MG63 (cell line): ENCODE data around the gene RHBDF1. TPM values are rescaled to one million over a fixed set of nuclear protein-coding genes. Genes with fewer than 3 reads are reported as not detected.
A peak's percentile ranks its signal among the peaks of the same experiment; 100 is the strongest.

Source experiments
- DNase-seq: peaks from one replicate; pipeline ENCODE4 v3.0.0-alpha.2; 2020
- H3K27me3 ChIP-seq: fragments of 250-450 bp; sonication (Bioruptor Pico); 2 replicates; pipeline ENCODE4 v1.5.1; 2020; ENCODE audit warnings: mild to moderate bottlenecking, moderate library complexity
- H3K36me3 ChIP-seq: fragments of 250-450 bp; sonication (Bioruptor Pico); 2 replicates; pipeline ENCODE4 v1.5.1; 2020; ENCODE audit warnings: mild to moderate bottlenecking, moderate library complexity
- H3K4me3 ChIP-seq: fragments of 250-450 bp; sonication (Bioruptor Pico); 2 replicates; pipeline ENCODE4 v1.5.1; 2020; ENCODE audit warnings: mild to moderate bottlenecking, moderate library complexity
- H3K9me3 ChIP-seq: fragments of 250-450 bp; sonication (Bioruptor Pico); 2 replicates; pipeline ENCODE4 v1.5.1; 2020; ENCODE audit warnings: mild to moderate bottlenecking, moderate library complexity
- total RNA-seq: library from RNA; depleted of rRNA; stranded (reverse); fragments of >200 nt; shearing (Covaris generic); gene quantifications from 2 replicates; pipeline ENCODE4 v1.2.3, GENCODE V29; 2014; ENCODE audit warnings: low replicate concordance

Gene RHBDF1
- total RNA-seq, 1 experiment from 2014 or later, result 12.0 TPM

GRCh38 chr16:100989-101388 is 28.6 kb upstream of the RHBDF1 start:
- Histone ChIP-seq H3K36me3 (peaks cover 55% of the 10 kb centered on the region), H3K4me3 (no peak overlapping the region), H3K27me3 (no peaks in the 10 kb centered on the region), H3K9me3 (no peaks in the 10 kb centered on the region)
- no peak for DNase-seq

DNA sequence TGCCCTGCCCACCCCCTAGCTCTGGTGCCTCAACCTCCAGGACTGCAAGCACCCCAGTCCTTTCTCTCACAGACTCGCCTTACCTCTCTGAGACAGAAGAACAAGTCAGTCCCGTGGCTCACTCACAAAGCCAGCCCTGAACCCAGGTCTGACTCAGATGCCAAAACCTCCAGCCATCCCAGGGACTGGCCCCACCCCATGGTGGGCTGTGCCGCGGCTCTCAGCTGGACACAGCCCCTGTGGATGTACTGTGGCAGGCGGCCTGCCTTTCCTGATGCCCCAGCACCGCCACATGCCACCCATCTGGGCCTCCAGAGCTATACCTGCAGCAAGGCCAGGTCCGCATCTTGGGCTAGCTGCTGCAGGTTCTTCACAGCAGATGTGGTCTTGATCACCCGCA is 25.4 kb upstream of the RHBDF1 start:
- no peaks in the 10 kb centered on the region for H3K27me3 ChIP-seq
- no peaks in the 10 kb centered on the region for H3K9me3 ChIP-seq
- no peak overlapping the region for H3K4me3 ChIP-seq
- H3K36me3 ChIP-seq, result peaks cover 56% of the 10 kb centered on the region
- peak; percentile 38 for DNase-seq

DNA sequence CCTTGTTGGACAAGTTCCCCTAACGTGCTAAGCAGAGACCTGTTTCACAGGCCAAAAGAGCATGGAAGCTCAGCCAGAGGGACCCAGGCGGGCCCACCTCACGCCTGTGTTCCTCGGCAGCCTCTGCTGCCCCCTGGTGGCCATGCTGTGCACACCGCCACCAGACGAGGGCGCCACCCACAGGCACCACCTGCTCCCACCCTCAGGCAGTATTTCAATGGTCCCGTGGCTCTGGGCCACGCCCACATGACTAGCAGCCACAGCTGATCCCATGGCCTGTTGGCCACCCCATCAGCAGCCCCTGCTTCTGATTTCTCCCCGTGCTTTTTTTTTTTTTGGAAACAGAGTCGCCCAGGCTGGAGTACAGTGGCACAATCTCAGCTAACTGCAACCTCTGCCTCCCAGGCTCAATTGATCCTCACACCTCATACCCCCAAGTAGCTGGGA is 24.5 kb upstream of the RHBDF1 start:
- Histone ChIP-seq H3K9me3 (no peaks in the 10 kb centered on the region), H3K27me3 (no peaks in the 10 kb centered on the region), H3K4me3 (no peak overlapping the region), H3K36me3 (peaks cover 60% of the 10 kb centered on the region)
- DNase-seq, result peak; percentile 89

- H3K9me3 ChIP-seq, result no peaks in the 10 kb centered on the region
- no peaks in the 10 kb centered on the region for H3K27me3 ChIP-seq
- no peak overlapping the region for H3K4me3 ChIP-seq
- H3K36me3 ChIP-seq, result peaks cover 75% of the 10 kb centered on the region
- DNase-seq, result no peak
Observed at GRCh38 chr16:94918-95265, 22.5 kb upstream of the RHBDF1 start.

- Histone ChIP-seq H3K4me3 (no peak overlapping the region), H3K27me3 (no peaks in the 10 kb centered on the region), H3K9me3 (no peaks in the 10 kb centered on the region), H3K36me3 (peaks cover 77% of the 10 kb centered on the region)
- no peak for DNase-seq
Observed at GRCh38 chr16:92431-93339, 20.3 kb upstream of the RHBDF1 start.

DNA sequence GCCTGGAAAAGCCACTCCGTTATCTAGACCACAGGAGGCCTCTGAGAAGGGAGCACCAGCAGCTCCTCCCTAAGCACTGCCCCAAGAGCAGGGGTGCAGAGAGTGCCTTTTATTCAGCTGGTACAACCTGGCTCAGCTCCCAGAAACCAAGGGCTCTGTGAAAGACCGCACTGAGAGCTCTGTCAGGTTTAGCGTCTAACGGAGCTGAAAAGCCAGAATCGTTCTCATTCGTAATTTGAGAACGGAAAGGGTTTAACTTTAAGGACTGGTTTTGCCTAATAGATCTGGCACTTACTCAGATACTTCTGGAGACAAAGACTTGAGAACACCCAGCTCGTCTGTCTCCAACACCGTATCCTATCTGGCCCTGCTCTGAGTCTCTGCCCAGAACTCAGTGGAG is 19.1 kb upstream of the RHBDF1 start:
- Histone ChIP-seq H3K36me3 (peaks cover 76% of the 10 kb centered on the region), H3K27me3 (no peaks in the 10 kb centered on the region), H3K4me3 (no peak overlapping the region), H3K9me3 (no peaks in the 10 kb centered on the region)
- no peak for DNase-seq

DNA sequence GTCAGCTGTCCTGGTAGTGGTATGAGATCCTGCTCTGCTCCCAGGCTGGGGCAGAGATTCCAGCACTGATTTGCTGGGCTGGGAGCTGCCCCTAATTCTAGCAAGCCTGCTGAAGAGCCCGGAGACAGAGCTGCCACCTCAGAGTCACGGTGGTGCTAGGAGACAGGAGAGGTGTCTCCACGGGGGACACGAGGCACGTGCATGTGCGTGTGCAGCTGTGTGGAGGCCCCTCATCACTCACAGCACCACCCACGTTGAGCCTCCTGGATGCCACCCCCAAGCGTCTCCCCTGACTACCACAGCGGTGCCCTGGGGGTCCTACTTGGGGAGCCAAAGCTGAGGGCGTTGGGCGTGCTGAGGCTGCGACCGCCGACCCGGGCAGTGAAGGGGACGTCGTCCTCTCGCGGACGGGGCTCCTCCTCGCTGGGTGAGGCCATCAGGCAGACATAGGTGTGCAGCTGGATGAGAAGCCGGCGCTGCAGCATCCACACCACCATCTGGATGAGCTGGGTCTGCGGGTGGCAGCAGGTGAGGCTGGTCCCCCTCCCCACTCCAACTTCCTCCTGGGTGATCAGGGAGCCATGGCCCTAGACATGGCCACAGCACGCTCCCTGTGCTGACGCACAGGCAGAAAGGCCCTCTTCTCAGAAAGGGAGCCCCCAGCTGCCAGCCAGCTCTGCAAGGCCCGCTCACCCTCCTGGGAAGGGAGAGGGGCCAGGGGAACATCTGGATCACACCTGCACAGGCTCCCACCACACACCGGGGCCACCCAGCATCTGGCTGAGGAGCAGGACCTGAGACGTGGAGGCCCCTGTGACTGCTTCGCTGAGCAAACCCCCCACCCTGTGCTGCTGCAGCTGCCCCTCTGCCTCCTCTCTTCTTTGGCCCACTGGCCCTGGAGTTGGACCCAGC is 17.2 kb upstream of the RHBDF1 start:
- no peaks in the 10 kb centered on the region for H3K27me3 ChIP-seq
- peaks cover 79% of the 10 kb centered on the region for H3K36me3 ChIP-seq
- H3K9me3 ChIP-seq, result no peaks in the 10 kb centered on the region
- DNase-seq, result no peak
- no peak overlapping the region for H3K4me3 ChIP-seq

- DNase-seq, result no peak
- no peak overlapping the region for H3K4me3 ChIP-seq
- H3K9me3 ChIP-seq, result no peaks in the 10 kb centered on the region
- H3K36me3 ChIP-seq, result peaks cover 78% of the 10 kb centered on the region
- no peaks in the 10 kb centered on the region for H3K27me3 ChIP-seq
Observed at GRCh38 chr16:88613-89012, 16.2 kb upstream of the RHBDF1 start.

- Histone ChIP-seq H3K36me3 (peaks cover 77% of the 10 kb centered on the region), H3K9me3 (no peaks in the 10 kb centered on the region), H3K27me3 (no peaks in the 10 kb centered on the region), H3K4me3 (no peak overlapping the region)
- DNase-seq, result no peak
Observed at GRCh38 chr16:86483-86952, 14.1 kb upstream of the RHBDF1 start.

- no peak overlapping the region for H3K4me3 ChIP-seq
- DNase-seq, result no peak
Observed at GRCh38 chr16:85865-86264, 13.4 kb upstream of the RHBDF1 start.

DNA sequence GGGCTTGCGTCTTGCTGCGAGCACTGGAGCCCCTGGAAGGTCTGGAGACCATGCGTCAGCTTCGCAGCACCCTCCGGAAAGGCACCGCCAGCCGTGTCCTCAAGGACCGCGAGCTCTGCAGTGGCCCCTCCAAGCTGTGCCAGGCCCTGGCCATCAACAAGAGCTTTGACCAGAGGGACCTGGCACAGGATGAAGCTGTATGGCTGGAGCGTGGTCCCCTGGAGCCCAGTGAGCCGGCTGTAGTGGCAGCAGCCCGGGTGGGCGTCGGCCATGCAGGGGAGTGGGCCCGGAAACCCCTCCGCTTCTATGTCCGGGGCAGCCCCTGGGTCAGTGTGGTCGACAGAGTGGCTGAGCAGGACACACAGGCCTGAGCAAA is 13.0 kb upstream of the RHBDF1 start:
- H3K27me3 ChIP-seq, result no peaks in the 10 kb centered on the region
- DNase-seq, result no peak
- no peaks in the 10 kb centered on the region for H3K9me3 ChIP-seq
- peaks cover 77% of the 10 kb centered on the region for H3K36me3 ChIP-seq
- H3K4me3 ChIP-seq, result no peak overlapping the region

More at GRCh38 chr16:85865-86264, 13.4 kb upstream of the RHBDF1 start:
- Histone ChIP-seq H3K27me3 (no peaks in the 10 kb centered on the region), H3K36me3 (peaks cover 77% of the 10 kb centered on the region), H3K9me3 (no peaks in the 10 kb centered on the region)

- H3K36me3 ChIP-seq, result peaks cover 78% of the 10 kb centered on the region
- H3K9me3 ChIP-seq, result no peaks in the 10 kb centered on the region
- no peaks in the 10 kb centered on the region for H3K27me3 ChIP-seq
- DNase-seq, result peak; percentile 99
- H3K4me3 ChIP-seq, result no peak overlapping the region
Observed at GRCh38 chr16:84718-85406, 12.4 kb upstream of the RHBDF1 start.

GRCh38 chr16:83781-84615 is 11.6 kb upstream of the RHBDF1 start:
- Histone ChIP-seq H3K36me3 (peaks cover 77% of the 10 kb centered on the region), H3K27me3 (no peaks in the 10 kb centered on the region), H3K4me3 (no peak overlapping the region), H3K9me3 (no peaks in the 10 kb centered on the region)
- DNase-seq, result peak; percentile 89

- no peaks in the 10 kb centered on the region for H3K9me3 ChIP-seq
- DNase-seq, result no peak
- peaks cover 73% of the 10 kb centered on the region for H3K36me3 ChIP-seq
- H3K27me3 ChIP-seq, result no peaks in the 10 kb centered on the region
- H3K4me3 ChIP-seq, result no peak overlapping the region
Observed at GRCh38 chr16:83060-83603, 10.7 kb upstream of the RHBDF1 start.

DNA sequence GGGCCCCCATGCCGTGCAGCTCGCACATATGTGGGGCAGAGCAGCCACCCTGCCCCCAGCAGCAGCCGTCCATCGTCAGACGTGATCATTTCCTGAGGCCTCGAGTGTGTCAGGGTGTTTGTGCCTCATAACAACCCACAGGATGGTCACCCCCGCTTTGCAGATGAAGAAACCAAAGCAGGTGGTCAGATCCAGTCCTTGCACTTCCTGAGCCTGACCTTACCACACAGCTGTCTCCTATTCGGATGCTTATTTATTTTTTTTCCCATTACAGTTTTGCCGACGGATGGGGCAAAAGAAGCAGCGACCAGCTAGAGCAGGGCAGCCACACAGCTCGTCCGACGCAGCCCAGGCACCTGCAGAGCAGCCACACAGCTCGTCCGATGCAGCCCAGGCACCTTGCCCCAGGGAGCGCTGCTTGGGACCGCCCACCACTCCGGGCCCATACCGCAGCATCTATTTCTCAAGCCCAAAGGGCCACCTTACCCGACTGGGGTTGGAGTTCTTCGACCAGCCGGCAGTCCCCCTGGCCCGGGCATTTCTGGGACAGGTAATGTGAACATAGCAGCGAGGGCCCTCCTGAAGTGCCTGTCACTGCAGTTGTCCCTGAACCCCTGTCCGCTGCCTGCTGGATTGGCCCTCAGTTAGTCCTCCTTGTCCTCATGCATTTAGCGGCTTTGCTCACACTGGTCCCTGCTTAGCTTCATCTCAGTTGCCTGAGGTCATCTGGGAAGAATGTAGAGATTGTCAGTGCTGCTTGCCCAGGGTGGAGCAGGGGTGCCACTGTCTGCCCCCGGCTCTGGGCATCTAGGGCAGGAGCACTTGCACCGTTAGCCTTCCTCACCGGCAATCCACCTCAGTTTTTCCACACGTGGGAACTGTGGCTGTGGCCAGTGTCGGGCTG is 7.0 kb upstream of the RHBDF1 start:
- H3K4me3 ChIP-seq, result peak overlapping the region; percentile 63
- no peaks in the 10 kb centered on the region for H3K9me3 ChIP-seq
- H3K27me3 ChIP-seq, result no peaks in the 10 kb centered on the region
- peaks cover 46% of the 10 kb centered on the region for H3K36me3 ChIP-seq
- no peak for DNase-seq
